Vagina (tissue), 2 donors: ENCODE data around the gene DDI1. TPM values are rescaled to one million over a fixed set of nuclear protein-coding genes. Genes with fewer than 3 reads are reported as not detected.
"Not testable (repeated sequence)": the region's sequence is repeated elsewhere in the genome, so short reads cannot be mapped to it uniquely, and the experiment has no call there.

Experiments used
- DNase-seq, 2 donors: peaks; one replicate each; pipeline ENCODE4 v3.0.0-alpha.2; 2017; ENCODE audit errors: extremely low spot score in 2 of 2
- H3K27ac ChIP-seq: fragments of 200-600 bp; sonication (generic); one replicate; pipeline ENCODE4 v1.5.1; 2019
- H3K27me3 ChIP-seq: fragments of 200-600 bp; sonication (generic); one replicate; pipeline ENCODE4 v1.5.1; 2019
- H3K36me3 ChIP-seq, 2 donors: fragments of 200-600 bp; sonication (generic); one replicate each; pipeline ENCODE4 v1.5.1; 2017 to 2019
- H3K4me1 ChIP-seq: fragments of 200-600 bp; sonication (generic); one replicate; pipeline ENCODE4 v1.5.1; 2019
- H3K4me3 ChIP-seq, 2 donors: fragments of 200-600 bp; sonication (generic); 1 replicate in 1 of 2; 2 replicates in 1 of 2; pipeline ENCODE4 v1.5.1; 2016 to 2019
- H3K9me3 ChIP-seq: fragments of 200-600 bp; sonication (generic); one replicate; pipeline ENCODE4 v1.5.1; 2019
- POLR2A ChIP-seq, 2 donors: fragments of 450-650 bp; IDR thresholded peaks; one replicate each; pipeline ENCODE4 v1.6.1; 2017; ENCODE audit warnings: antibody characterized with exemption in 2 of 2, mild to moderate bottlenecking in 2 of 2, moderate library complexity in 2 of 2
- POLR2AphosphoS5 ChIP-seq, 2 donors: sonication (generic); formaldehyde crosslinking; IDR thresholded peaks; one replicate each; pipeline ENCODE4 v1.9.0; 2017; ENCODE audit warnings: antibody characterized with exemption in 2 of 2, mild to moderate bottlenecking in 2 of 2, low read depth in 1 of 2; ENCODE audit not compliant: insufficient read depth in 1 of 2
- intact Hi-C: fragments of 100-400 bp; cut with DNase I; formaldehyde crosslinking; loops from one replicate; pipeline ENCODE4 v1.15.1; 2023
- total RNA-seq: library from RNA; depleted of rRNA; stranded (reverse); fragments of >200 nt; gene quantifications from one replicate; pipeline ENCODE4 v1.2.3, GENCODE V29; 2016
- TF ChIP-seq, protein P1 (sequence below), 3 experiments: fragments of 450-650 bp in 2 of 3; fragments of 200-600 bp in 1 of 3; sonication (generic) in 1 of 3; IDR thresholded peaks; one replicate each; pipeline ENCODE4 v1.5.1; 2017 to 2019; ENCODE audit warnings: antibody characterized with exemption in 3 of 3, mild to moderate bottlenecking in 2 of 3, moderate library complexity in 2 of 3

Gene DDI1
- total RNA-seq, 1 donor from 2014 or later, result not detected

DNA sequence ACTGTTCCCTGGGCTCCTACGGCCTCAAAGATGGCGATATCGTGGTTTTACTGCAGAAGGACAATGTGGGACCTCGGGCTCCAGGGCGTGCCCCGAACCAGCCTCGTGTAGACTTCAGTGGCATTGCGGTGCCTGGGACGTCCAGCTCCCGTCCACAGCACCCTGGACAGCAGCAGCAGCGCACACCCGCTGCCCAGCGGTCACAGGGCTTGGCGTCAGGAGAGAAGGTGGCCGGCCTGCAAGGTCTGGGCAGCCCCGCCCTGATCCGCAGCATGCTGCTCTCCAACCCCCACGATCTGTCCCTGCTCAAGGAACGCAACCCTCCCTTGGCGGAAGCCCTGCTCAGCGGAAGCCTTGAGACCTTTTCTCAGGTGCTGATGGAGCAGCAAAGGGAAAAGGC lies 555 bp downstream of the DDI1 start:
- Histone ChIP-seq H3K4me3 (no peak overlapping the region), H3K36me3 (no peaks in the 10 kb centered on the region), H3K4me1 (no peaks in the 10 kb centered on the region), H3K27me3 (no peaks in the 10 kb centered on the region), H3K9me3 (no peaks in the 10 kb centered on the region), H3K27ac (no peak overlapping the region)
- TF ChIP-seq POLR2A (IDR thresholded peaks at IDR 0.05) (no peak), POLR2AphosphoS5 (IDR thresholded peaks at IDR 0.05; ENCODE audit: insufficient read depth in 1 of 2, low read depth in 1 of 2) (no peak)
- TF ChIP-seq, protein P1, sequence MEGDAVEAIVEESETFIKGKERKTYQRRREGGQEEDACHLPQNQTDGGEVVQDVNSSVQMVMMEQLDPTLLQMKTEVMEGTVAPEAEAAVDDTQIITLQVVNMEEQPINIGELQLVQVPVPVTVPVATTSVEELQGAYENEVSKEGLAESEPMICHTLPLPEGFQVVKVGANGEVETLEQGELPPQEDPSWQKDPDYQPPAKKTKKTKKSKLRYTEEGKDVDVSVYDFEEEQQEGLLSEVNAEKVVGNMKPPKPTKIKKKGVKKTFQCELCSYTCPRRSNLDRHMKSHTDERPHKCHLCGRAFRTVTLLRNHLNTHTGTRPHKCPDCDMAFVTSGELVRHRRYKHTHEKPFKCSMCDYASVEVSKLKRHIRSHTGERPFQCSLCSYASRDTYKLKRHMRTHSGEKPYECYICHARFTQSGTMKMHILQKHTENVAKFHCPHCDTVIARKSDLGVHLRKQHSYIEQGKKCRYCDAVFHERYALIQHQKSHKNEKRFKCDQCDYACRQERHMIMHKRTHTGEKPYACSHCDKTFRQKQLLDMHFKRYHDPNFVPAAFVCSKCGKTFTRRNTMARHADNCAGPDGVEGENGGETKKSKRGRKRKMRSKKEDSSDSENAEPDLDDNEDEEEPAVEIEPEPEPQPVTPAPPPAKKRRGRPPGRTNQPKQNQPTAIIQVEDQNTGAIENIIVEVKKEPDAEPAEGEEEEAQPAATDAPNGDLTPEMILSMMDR (IDR thresholded peaks at IDR 0.05), result no peak
- intact Hi-C loops, result no loop called here
- no peak for DNase-seq

DNA sequence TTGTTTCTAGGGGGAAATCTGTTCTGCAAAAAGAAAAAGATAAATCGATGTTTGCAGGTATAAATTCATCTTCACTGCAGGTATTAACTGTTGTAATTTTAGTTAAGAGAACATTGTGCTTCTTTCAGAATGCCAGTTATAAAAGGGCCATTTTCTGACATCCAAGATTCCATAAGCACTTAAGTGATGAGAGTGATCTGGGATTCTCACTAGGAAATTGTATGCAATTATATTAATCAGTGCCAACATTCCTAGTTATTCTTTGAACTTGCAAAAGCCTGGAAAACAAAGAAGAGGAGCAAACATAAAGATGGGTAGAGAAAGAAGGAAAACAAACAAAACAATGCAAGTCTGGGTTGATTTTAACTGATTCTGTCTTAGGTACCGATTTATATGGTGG lies 5.4 kb downstream of the DDI1 start:
- Histone ChIP-seq H3K4me3 (no peak overlapping the region), H3K36me3 (no peaks in the 10 kb centered on the region), H3K27me3 (no peaks in the 10 kb centered on the region), H3K27ac (no peak overlapping the region), H3K4me1 (no peaks in the 10 kb centered on the region), H3K9me3 (no peaks in the 10 kb centered on the region)
- intact Hi-C loops, result no loop called here
- DNase-seq, result no peak
- no peak for TF ChIP-seq POLR2AphosphoS5 (IDR thresholded peaks at IDR 0.05; ENCODE audit: insufficient read depth in 1 of 2, low read depth in 1 of 2)
- TF ChIP-seq POLR2A (IDR thresholded peaks at IDR 0.05), result no peak
- TF ChIP-seq, protein P1 (IDR thresholded peaks at IDR 0.05), result no peak

DNA sequence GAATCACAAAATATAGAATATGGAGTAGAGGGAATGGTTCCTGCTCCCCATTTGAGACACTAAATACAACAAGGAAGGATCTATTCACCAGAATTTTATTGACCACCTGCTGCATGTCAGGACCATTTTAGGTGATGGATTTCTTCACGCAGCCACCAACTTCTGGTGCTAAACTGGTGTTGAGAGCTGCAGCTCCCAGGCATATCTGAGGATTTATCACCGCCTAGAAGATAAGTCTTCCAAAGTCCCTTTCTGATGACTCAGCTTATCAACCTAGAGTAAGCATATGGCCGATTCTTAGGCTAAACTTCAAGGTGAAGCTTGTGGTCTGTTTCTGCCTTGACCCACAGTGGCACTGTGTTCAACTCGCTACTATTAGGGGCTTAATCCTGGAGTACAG lies 6.7 kb downstream of the DDI1 start:
- no peak overlapping the region for H3K27ac ChIP-seq
- H3K9me3 ChIP-seq, result no peaks in the 10 kb centered on the region
- H3K27me3 ChIP-seq, result no peaks in the 10 kb centered on the region
- TF ChIP-seq POLR2A (IDR thresholded peaks at IDR 0.05), result no peak
- TF ChIP-seq, protein P1 (IDR thresholded peaks at IDR 0.05), result no peak
- no peaks in the 10 kb centered on the region for H3K36me3 ChIP-seq
- no peak overlapping the region for H3K4me3 ChIP-seq
- DNase-seq, result no peak
- intact Hi-C loops, result no loop called here
- H3K4me1 ChIP-seq, result no peaks in the 10 kb centered on the region

DNA sequence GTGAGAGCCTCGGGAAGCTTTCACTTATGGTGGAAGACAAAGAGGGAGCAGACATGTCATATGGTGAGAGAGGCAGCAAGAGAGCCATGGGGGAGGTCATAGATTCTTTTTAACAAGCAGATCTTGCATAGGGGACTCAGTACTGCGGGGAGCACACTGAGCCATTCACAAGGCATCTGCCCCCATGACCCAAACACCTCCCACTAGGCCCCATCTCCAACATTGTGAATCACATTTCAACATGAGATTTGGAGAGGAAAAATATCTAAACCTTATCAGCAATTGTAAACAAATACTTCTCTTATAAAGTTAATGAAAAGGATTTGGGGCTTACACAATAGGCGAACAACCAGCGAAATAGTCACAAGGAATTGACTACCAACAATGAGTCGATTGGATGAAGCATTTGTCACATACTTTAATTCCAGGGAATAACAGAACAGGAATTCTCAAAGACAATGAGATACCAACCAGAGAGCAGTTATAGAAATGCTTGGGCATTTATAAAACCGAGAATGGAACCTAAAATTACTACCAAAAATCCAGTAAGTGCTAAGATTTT lies 7.3 kb downstream of the DDI1 start:
- Histone ChIP-seq H3K36me3 (no peaks in the 10 kb centered on the region), H3K9me3 (no peaks in the 10 kb centered on the region), H3K4me3 (no peak overlapping the region), H3K27ac (no peak overlapping the region), H3K4me1 (no peaks in the 10 kb centered on the region), H3K27me3 (no peaks in the 10 kb centered on the region)
- intact Hi-C loops, result no loop called here
- no peak for TF ChIP-seq POLR2A (IDR thresholded peaks at IDR 0.05)
- TF ChIP-seq, protein P1 (IDR thresholded peaks at IDR 0.05), result no peak
- no peak for TF ChIP-seq POLR2AphosphoS5 (IDR thresholded peaks at IDR 0.05; ENCODE audit: insufficient read depth in 1 of 2, low read depth in 1 of 2)
- DNase-seq, result no peak

DNA sequence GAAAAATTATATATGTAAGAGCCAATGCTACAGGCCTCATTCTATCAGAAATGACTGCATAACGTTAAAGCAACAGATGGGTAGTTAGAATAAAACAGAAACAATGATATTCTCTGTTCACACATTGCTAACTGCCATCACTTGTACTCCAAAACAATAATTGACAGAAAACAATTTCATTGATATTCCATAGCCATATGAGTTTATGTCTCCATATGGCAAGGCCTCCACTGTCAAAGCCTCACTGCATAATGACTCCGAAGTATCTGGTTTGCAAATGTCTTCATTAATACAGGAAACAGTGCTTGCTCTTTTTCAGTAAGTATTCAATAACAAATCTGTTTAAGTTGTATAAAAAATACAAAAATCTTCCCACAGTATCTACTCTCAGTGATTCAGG lies 9.9 kb downstream of the DDI1 start:
- no peaks in the 10 kb centered on the region for H3K4me1 ChIP-seq
- no peaks in the 10 kb centered on the region for H3K36me3 ChIP-seq
- no peaks in the 10 kb centered on the region for H3K9me3 ChIP-seq
- H3K4me3 ChIP-seq, result no peak overlapping the region
- H3K27me3 ChIP-seq, result no peaks in the 10 kb centered on the region
- intact Hi-C loops, result no loop called here
- no peak for TF ChIP-seq POLR2A (IDR thresholded peaks at IDR 0.05)
- TF ChIP-seq POLR2AphosphoS5 (IDR thresholded peaks at IDR 0.05; ENCODE audit: insufficient read depth in 1 of 2, low read depth in 1 of 2), result no peak
- TF ChIP-seq, protein P1 (IDR thresholded peaks at IDR 0.05), result no peak
- H3K27ac ChIP-seq, result no peak overlapping the region
- DNase-seq, result no peak

DNA sequence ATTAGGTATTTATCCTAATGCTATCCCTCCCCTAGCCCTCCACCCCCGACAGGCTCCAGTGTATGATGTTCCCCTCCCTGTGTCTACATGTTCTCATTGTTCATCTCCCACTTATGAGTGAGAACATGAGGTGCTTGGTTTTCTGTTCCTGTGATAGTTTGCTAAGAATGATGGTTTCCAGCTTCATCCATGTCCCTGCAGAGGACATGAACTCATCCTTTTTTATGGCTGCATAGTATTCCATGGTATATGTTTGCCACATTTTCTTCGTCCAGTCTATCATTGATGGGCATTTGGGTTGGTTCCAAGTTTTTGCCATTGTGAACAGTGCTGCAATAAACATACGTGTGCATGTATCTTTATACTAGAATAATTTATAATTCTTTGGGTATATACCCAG lies 10.4 kb downstream of the DDI1 start:
- H3K27ac ChIP-seq, H3K4me3 ChIP-seq, DNase-seq, H3K27me3 ChIP-seq, intact Hi-C loops, H3K4me1 ChIP-seq, H3K36me3 ChIP-seq, H3K9me3 ChIP-seq: not testable (repeated sequence)
